CD8-positive, alpha-beta memory T cell (primary cell): Measurements from ENCODE around the gene CARD11. TPM values are rescaled to one million over a fixed set of nuclear protein-coding genes. Genes with fewer than 3 reads are reported as not detected.

Source experiments
- CTCF ChIA-PET: fragments of 350-600 bp; sonication (Branson Sonifier 250); formaldehyde crosslinking; loops from one replicate; lab custom pipeline; 2021; ENCODE audit warnings: antibody characterized with exemption; lab: Charles Lee
- POLR2A ChIA-PET: fragments of 350-600 bp; sonication (Branson Sonifier 250); formaldehyde crosslinking; loops from one replicate; lab custom pipeline; 2021; ENCODE audit warnings: antibody characterized with exemption; lab: Charles Lee
- DNase-seq, 5 donors: peaks; one replicate each; pipeline versions ENCODE4 v3.0.0 to v3.0.0-alpha.2; 2020 to 2022; ENCODE audit warnings: mixed read lengths in 1 of 5
- H3K27ac ChIP-seq: one replicate; pipeline ENCODE4 v1.7.0; 2013; ENCODE audit warnings: low read depth, mild to moderate bottlenecking, low read length, moderate library complexity
- H3K27me3 ChIP-seq: 2 replicates; pipeline ENCODE4 v1.7.0; 2013; ENCODE audit warnings: low read length, mild to moderate bottlenecking; ENCODE audit not compliant: insufficient read depth, poor library complexity, severe bottlenecking
- H3K36me3 ChIP-seq: 2 replicates; pipeline ENCODE4 v1.7.0; 2013; ENCODE audit warnings: mild to moderate bottlenecking, low read length, moderate library complexity; ENCODE audit not compliant: insufficient read depth
- H3K4me1 ChIP-seq: 2 replicates; pipeline ENCODE4 v1.7.0; 2013; ENCODE audit warnings: mild to moderate bottlenecking, low read length, moderate library complexity; ENCODE audit not compliant: insufficient read depth
- H3K4me3 ChIP-seq: 2 replicates; pipeline ENCODE4 v1.7.0; 2013; ENCODE audit warnings: mild to moderate bottlenecking, low read length
- H3K9me3 ChIP-seq: 2 replicates; pipeline ENCODE4 v1.7.0; 2013; ENCODE audit warnings: mild to moderate bottlenecking, low read length
- H3K27ac Mint-ChIP-seq, 8 donors: one replicate each; pipeline ENCODE4 v1.8.0; 2020 to 2021; ENCODE audit warnings: mixed read lengths in 8 of 8, mild to moderate bottlenecking in 6 of 8, inconsistent platforms in 3 of 8, moderate library complexity in 3 of 8
- H3K27me3 Mint-ChIP-seq, 2 donors: one replicate each; pipeline ENCODE4 v1.8.0; 2020 to 2021; ENCODE audit warnings: mixed read lengths in 2 of 2, mild to moderate bottlenecking in 1 of 2, moderate library complexity in 1 of 2
- H3K36me3 Mint-ChIP-seq, 3 donors: one replicate each; pipeline ENCODE4 v1.8.0; 2020 to 2021; ENCODE audit warnings: mixed read lengths in 3 of 3, inconsistent platforms in 1 of 3, mild to moderate bottlenecking in 1 of 3
- H3K4me1 Mint-ChIP-seq, 3 donors: one replicate each; pipeline ENCODE4 v1.8.0; 2020 to 2021; ENCODE audit warnings: mixed read lengths in 3 of 3, inconsistent platforms in 1 of 3, mild to moderate bottlenecking in 1 of 3
- H3K4me3 Mint-ChIP-seq, 7 donors: one replicate each; pipeline ENCODE4 v1.8.0; 2020 to 2021; ENCODE audit warnings: mixed read lengths in 7 of 7, mild to moderate bottlenecking in 6 of 7, moderate library complexity in 4 of 7, inconsistent platforms in 2 of 7
- H3K9me3 Mint-ChIP-seq, 5 donors: one replicate each; pipeline ENCODE4 v1.8.0; 2020 to 2022; ENCODE audit warnings: mixed read lengths in 5 of 5, mild to moderate bottlenecking in 3 of 5, moderate library complexity in 2 of 5, inconsistent platforms in 1 of 5
- polyA plus RNA-seq: library from polyadenylated mRNA; unstranded; fragments of 300-500 nt; fragmentation: Illumina TruSeq; gene quantifications from one replicate; pipeline ENCODE4 v1.2.3, GENCODE V29; 2021
- total RNA-seq, 2 experiments: library from RNA; stranded (reverse); gene quantifications; one replicate each; pipeline ENCODE4 v1.2.3, GENCODE V29; 2021

The CARD11 gene
- total and polyA plus RNA-seq, 3 experiments from 2014 or later, result 40.9 to 72.1 (median 68.4) TPM

GRCh38 chr7:2859952-2860351 lies 183.7 kb downstream of the CARD11 start:
- Mint-ChIP-seq H3K9me3 (no peaks in the 10 kb centered on the region), H3K4me1 (peaks cover 25 to 27% (median 25%) of the 10 kb centered on the region in 3 donors), H3K27ac (no peak overlapping the region), H3K36me3 (no peaks in the 10 kb centered on the region), H3K4me3 (no peak overlapping the region), H3K27me3 (peaks cover 0 to 2% of the 10 kb centered on the region in 2 donors)
- H3K4me3 ChIP-seq, result no peak overlapping the region
- no peak overlapping the region for H3K27ac ChIP-seq
- no peak for DNase-seq
- POLR2A ChIA-PET, result no interaction called here
- H3K9me3 ChIP-seq, result no peaks in the 10 kb centered on the region
- H3K27me3 ChIP-seq, result no peaks in the 10 kb centered on the region
- CTCF ChIA-PET, result interaction anchor here (1.0 kb wide), 1 partner anchor 150 kb away, joined by 3 read pairs; no protein-coding TSS in a partner anchor
- H3K36me3 ChIP-seq, result no peaks in the 10 kb centered on the region
- peaks cover 22% of the 10 kb centered on the region for H3K4me1 ChIP-seq

GRCh38 chr7:2858621-2859020 lies 185.0 kb downstream of the CARD11 start:
- peaks cover 9% of the 10 kb centered on the region for H3K4me1 ChIP-seq
- DNase-seq, result no peak
- no peaks in the 10 kb centered on the region for H3K36me3 Mint-ChIP-seq
- POLR2A ChIA-PET, result no interaction called here
- no peak overlapping the region for H3K4me3 Mint-ChIP-seq
- no peak overlapping the region for H3K4me3 ChIP-seq
- no peaks in the 10 kb centered on the region for H3K36me3 ChIP-seq
- no peak overlapping the region for H3K27ac ChIP-seq
- peaks cover 14 to 16% (median 15%) of the 10 kb centered on the region in 3 donors for H3K4me1 Mint-ChIP-seq
- H3K27me3 Mint-ChIP-seq, result peaks cover 0 to 2% of the 10 kb centered on the region in 2 donors
- no peaks in the 10 kb centered on the region for H3K9me3 ChIP-seq
- H3K9me3 Mint-ChIP-seq, result no peaks in the 10 kb centered on the region
- H3K27ac Mint-ChIP-seq, result no peak overlapping the region
- no peaks in the 10 kb centered on the region for H3K27me3 ChIP-seq
- CTCF ChIA-PET, result no interaction called here

- Histone ChIP-seq H3K27ac (no peak overlapping the region), H3K4me1 (no peaks in the 10 kb centered on the region), H3K9me3 (no peaks in the 10 kb centered on the region), H3K27me3 (no peaks in the 10 kb centered on the region), H3K4me3 (no peak overlapping the region), H3K36me3 (no peaks in the 10 kb centered on the region)
- ChIA-PET CTCF (no interaction called here), POLR2A (interaction anchor here (0.7 kb wide), 2 partner anchors 9 to 31 kb away, joined by 3 to 5 read pairs; no protein-coding TSS in a partner anchor)
- Mint-ChIP-seq H3K27me3 (no peaks in the 10 kb centered on the region), H3K36me3 (no peaks in the 10 kb centered on the region), H3K4me3 (no peak overlapping the region), H3K9me3 (no peaks in the 10 kb centered on the region), H3K27ac (peak overlapping the region in 1 of 8 donors; percentile 33), H3K4me1 (peaks cover under 1 to 2% (median 1%) of the 10 kb centered on the region in 3 donors)
- no peak for DNase-seq
Measured at GRCh38 chr7:2856388-2857169, 187.1 kb downstream of the CARD11 start.

Other genes starting within 250 kb of the CARD11 start
- 10 to 100 TPM; 20.6 to 21.2 TPM for gene GNA12, start 199.6 kb downstream of the CARD11 start, total RNA-seq
- 11.2 TPM for gene GNA12, start 199.6 kb downstream of the CARD11 start, polyA plus RNA-seq